ENCODE data around the gene ARHGAP18.

Gene ARHGAP18

DNA sequence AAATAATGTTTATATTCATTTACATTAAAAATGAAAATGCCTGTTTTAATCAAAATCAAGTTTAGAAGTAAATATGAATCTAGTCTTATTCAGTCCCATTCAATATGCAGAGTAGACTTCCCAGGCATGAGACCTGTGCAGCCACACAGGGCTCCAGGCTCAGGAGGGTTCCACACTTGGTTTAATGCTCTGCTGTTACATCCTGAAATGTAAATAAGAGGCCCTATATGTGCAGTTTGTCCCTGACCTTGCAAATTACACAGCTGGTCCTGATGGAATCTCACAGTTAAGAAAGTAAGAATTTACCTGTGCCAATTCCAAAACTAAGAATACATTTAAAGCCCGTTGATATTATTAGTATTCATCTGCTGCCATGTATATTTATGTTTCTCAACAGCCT is 79.4 kb downstream of the ARHGAP18 start:
- Histone ChIP-seq H4K20me1 (ENCODE audit: control insufficient read depth, insufficient read depth, low read depth, low read length) (no peaks in the 10 kb centered on the region), H3K9me2 (replicated peaks; ENCODE audit: control insufficient read depth, low read length) (no peaks in the 10 kb centered on the region), H3K36me3 (ENCODE audit: control insufficient read depth, low read length) (no peaks in the 10 kb centered on the region), H3F3A (ENCODE audit: control insufficient read depth, insufficient read depth) (no peaks in the 10 kb centered on the region), H3K27ac (ENCODE audit: low read depth, low read length) (no peak overlapping the region), H3K79me2 (ENCODE audit: control insufficient read depth, low read length) (no peaks in the 10 kb centered on the region), H3K4me3 (ENCODE audit: low read length) (no peak overlapping the region), H3K4me1 (ENCODE audit: control insufficient read depth, low read length) (no peaks in the 10 kb centered on the region), H3K4me2 (ENCODE audit: low read length) (no peak overlapping the region), H3K9me3 (ENCODE audit: control insufficient read depth, insufficient read depth, low read length) (no peaks in the 10 kb centered on the region), H3K27me3 (ENCODE audit: control insufficient read depth, low read length) (no peaks in the 10 kb centered on the region)
- TF ChIP-seq, protein P1, sequence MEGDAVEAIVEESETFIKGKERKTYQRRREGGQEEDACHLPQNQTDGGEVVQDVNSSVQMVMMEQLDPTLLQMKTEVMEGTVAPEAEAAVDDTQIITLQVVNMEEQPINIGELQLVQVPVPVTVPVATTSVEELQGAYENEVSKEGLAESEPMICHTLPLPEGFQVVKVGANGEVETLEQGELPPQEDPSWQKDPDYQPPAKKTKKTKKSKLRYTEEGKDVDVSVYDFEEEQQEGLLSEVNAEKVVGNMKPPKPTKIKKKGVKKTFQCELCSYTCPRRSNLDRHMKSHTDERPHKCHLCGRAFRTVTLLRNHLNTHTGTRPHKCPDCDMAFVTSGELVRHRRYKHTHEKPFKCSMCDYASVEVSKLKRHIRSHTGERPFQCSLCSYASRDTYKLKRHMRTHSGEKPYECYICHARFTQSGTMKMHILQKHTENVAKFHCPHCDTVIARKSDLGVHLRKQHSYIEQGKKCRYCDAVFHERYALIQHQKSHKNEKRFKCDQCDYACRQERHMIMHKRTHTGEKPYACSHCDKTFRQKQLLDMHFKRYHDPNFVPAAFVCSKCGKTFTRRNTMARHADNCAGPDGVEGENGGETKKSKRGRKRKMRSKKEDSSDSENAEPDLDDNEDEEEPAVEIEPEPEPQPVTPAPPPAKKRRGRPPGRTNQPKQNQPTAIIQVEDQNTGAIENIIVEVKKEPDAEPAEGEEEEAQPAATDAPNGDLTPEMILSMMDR (IDR thresholded peaks at IDR 0.05; ENCODE audit: low read depth, low read length, poor library complexity, severe bottlenecking), result no peak
- no peak for TF ChIP-seq EZH2phosphoT487 (IDR thresholded peaks at IDR 0.05; ENCODE audit: borderline replicate concordance, low read length)

DNA sequence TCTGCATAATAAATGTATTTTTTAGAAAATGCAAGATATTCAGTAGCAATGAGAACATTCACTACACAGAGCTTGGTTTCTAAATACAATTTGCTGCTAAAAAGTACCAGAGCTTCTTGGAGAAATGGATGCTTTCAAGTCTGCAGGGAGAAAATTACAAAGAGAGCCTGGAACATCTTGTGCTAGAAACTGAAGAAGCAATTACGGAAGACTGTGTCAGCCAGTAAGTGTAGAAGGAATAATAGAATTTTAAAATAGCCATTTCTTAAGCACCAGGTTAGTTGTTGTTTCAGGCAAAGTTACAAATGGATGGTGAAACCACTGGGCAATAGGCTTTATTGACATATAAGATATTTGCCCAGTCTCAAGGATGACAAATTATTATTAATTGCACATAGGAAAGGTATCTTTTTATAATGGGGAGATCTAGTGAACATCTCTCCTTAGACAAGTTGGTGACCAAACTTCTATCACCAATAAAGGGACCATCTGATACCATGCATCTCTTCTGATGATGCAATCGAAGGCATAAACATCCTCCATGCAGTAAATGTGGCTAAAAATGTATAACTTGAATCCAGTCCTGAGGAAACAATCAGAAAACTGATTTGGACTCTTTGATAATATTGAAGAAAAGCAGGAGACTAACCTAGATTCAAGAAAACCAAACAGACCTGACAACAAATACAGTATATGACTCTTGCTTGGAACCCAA is 81.7 kb downstream of the ARHGAP18 start:
- H3K79me2 ChIP-seq (ENCODE audit: control insufficient read depth, low read length), result no peaks in the 10 kb centered on the region
- H3K27ac ChIP-seq (ENCODE audit: low read depth, low read length), result no peak overlapping the region
- no peaks in the 10 kb centered on the region for H3K4me1 ChIP-seq (ENCODE audit: control insufficient read depth, low read length)
- no peaks in the 10 kb centered on the region for H3K9me3 ChIP-seq (ENCODE audit: control insufficient read depth, insufficient read depth, low read length)
- TF ChIP-seq EZH2phosphoT487 (IDR thresholded peaks at IDR 0.05; ENCODE audit: borderline replicate concordance, low read length), result no peak
- TF ChIP-seq, protein P1 (IDR thresholded peaks at IDR 0.05; ENCODE audit: low read depth, low read length, poor library complexity, severe bottlenecking), result no peak
- H3F3A ChIP-seq (ENCODE audit: control insufficient read depth, insufficient read depth), result no peaks in the 10 kb centered on the region
- H3K27me3 ChIP-seq (ENCODE audit: control insufficient read depth, low read length), result no peaks in the 10 kb centered on the region
- no peaks in the 10 kb centered on the region for H3K9me2 ChIP-seq (replicated peaks; ENCODE audit: control insufficient read depth, low read length)
- no peaks in the 10 kb centered on the region for H4K20me1 ChIP-seq (ENCODE audit: control insufficient read depth, insufficient read depth, low read depth, low read length)
- no peak overlapping the region for H3K4me2 ChIP-seq (ENCODE audit: low read length)
- H3K36me3 ChIP-seq (ENCODE audit: control insufficient read depth, low read length), result no peaks in the 10 kb centered on the region
- H3K4me3 ChIP-seq (ENCODE audit: low read length), result no peak overlapping the region

- Histone ChIP-seq H3K36me3 (ENCODE audit: control insufficient read depth, low read length) (no peaks in the 10 kb centered on the region), H3K4me2 (ENCODE audit: low read length) (no peak overlapping the region), H3K9me2 (replicated peaks; ENCODE audit: control insufficient read depth, low read length) (no peaks in the 10 kb centered on the region), H3F3A (ENCODE audit: control insufficient read depth, insufficient read depth) (no peaks in the 10 kb centered on the region), H3K79me2 (ENCODE audit: control insufficient read depth, low read length) (no peaks in the 10 kb centered on the region), H3K27me3 (ENCODE audit: control insufficient read depth, low read length) (no peaks in the 10 kb centered on the region), H4K20me1 (ENCODE audit: control insufficient read depth, insufficient read depth, low read depth, low read length) (no peaks in the 10 kb centered on the region), H3K27ac (ENCODE audit: low read depth, low read length) (no peak overlapping the region), H3K4me3 (ENCODE audit: low read length) (no peak overlapping the region), H3K9me3 (ENCODE audit: control insufficient read depth, insufficient read depth, low read length) (no peaks in the 10 kb centered on the region), H3K4me1 (ENCODE audit: control insufficient read depth, low read length) (no peaks in the 10 kb centered on the region)
- TF ChIP-seq, protein P1 (IDR thresholded peaks at IDR 0.05; ENCODE audit: low read depth, low read length, poor library complexity, severe bottlenecking), result no peak
- no peak for TF ChIP-seq EZH2phosphoT487 (IDR thresholded peaks at IDR 0.05; ENCODE audit: borderline replicate concordance, low read length)
Measured at GRCh38 chr6:129624488-129624887, 85.5 kb downstream of the ARHGAP18 start.
